ENCODE measurements around the gene ARMC8.

DNA sequence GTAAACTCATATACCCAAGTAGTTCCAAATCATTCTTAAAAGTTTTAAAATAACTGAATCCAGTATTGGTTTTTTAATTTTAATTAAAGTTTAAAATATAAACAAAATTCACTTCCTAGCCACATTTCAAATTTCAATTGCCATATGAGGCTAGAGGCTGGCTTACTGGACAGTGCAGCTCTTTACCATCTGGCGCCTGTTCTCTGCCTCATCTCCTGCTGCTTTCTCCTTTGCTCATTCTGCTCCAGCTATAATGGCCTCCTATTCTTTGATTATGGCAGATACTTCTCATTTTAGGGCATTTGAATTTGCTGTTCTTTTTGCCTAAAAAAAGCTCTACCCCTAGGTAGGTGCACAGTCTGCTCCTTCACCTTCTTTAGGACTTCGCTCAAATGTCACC lies 19.1 kb downstream of the ARMC8 start:
- TF ChIP-seq, protein P1, sequence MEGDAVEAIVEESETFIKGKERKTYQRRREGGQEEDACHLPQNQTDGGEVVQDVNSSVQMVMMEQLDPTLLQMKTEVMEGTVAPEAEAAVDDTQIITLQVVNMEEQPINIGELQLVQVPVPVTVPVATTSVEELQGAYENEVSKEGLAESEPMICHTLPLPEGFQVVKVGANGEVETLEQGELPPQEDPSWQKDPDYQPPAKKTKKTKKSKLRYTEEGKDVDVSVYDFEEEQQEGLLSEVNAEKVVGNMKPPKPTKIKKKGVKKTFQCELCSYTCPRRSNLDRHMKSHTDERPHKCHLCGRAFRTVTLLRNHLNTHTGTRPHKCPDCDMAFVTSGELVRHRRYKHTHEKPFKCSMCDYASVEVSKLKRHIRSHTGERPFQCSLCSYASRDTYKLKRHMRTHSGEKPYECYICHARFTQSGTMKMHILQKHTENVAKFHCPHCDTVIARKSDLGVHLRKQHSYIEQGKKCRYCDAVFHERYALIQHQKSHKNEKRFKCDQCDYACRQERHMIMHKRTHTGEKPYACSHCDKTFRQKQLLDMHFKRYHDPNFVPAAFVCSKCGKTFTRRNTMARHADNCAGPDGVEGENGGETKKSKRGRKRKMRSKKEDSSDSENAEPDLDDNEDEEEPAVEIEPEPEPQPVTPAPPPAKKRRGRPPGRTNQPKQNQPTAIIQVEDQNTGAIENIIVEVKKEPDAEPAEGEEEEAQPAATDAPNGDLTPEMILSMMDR (IDR thresholded peaks at IDR 0.05; ENCODE audit: poor library complexity, severe bottlenecking) = no peak
- TF ChIP-seq TAF1 (IDR thresholded peaks at IDR 0.05; ENCODE audit: low read depth) (no peak), EP300 (conservative IDR thresholded peaks at IDR 0.05; ENCODE audit: poor library complexity, severe bottlenecking) (no peak), POLR2AphosphoS5 (IDR thresholded peaks at IDR 0.05) (no peak), SMC3 (conservative IDR thresholded peaks at IDR 0.05; ENCODE audit: poor library complexity) (no peak), MXI1 (conservative IDR thresholded peaks at IDR 0.05; ENCODE audit: poor library complexity, severe bottlenecking) (no peak), EZH2 (IDR thresholded peaks at IDR 0.05; ENCODE audit: borderline replicate concordance, insufficient read depth, low read length, poor library complexity, severe bottlenecking) (no peak), RAD21 (conservative IDR thresholded peaks at IDR 0.05) (no peak)
